ENCODE data around the gene GREB1. TPM values are rescaled to one million over a fixed set of nuclear protein-coding genes. Genes with fewer than 3 reads are reported as not detected.
A peak's percentile ranks its signal among the peaks of the same experiment; 100 is the strongest.

GREB1 gene
- total RNA-seq, 1 donor from 2014 or later: 143 TPM

- TF ChIP-seq CTCF (conservative IDR thresholded peaks at IDR 0.05): no peak
- H3K27ac Mint-ChIP-seq (ENCODE audit: unreplicated experiment): no peak overlapping the region
- peaks cover 56% of the 10 kb centered on the region for H3K4me1 Mint-ChIP-seq
- H3K9me3 Mint-ChIP-seq: peaks cover 6% of the 10 kb centered on the region
- peaks cover 28% of the 10 kb centered on the region for H3K36me3 Mint-ChIP-seq (ENCODE audit: low read depth)
- H3K27me3 Mint-ChIP-seq (ENCODE audit: low read depth): no peaks in the 10 kb centered on the region
- no peak overlapping the region for H3K4me3 Mint-ChIP-seq
- DNase-seq (ENCODE audit: low read depth, low spot score): no peak
Observed at GRCh38 chr2:11527001-11527400, 6.8 kb upstream of the GREB1 start.

- H3K9me3 Mint-ChIP-seq: peaks cover 6% of the 10 kb centered on the region
- H3K27ac Mint-ChIP-seq (ENCODE audit: unreplicated experiment): no peak overlapping the region
- no peak for DNase-seq (ENCODE audit: low read depth, low spot score)
- H3K27me3 Mint-ChIP-seq (ENCODE audit: low read depth): no peaks in the 10 kb centered on the region
- H3K4me3 Mint-ChIP-seq: no peak overlapping the region
- peaks cover 23% of the 10 kb centered on the region for H3K36me3 Mint-ChIP-seq (ENCODE audit: low read depth)
- no peak for TF ChIP-seq CTCF (conservative IDR thresholded peaks at IDR 0.05)
- H3K4me1 Mint-ChIP-seq: peaks cover 58% of the 10 kb centered on the region
Observed at GRCh38 chr2:11528228-11528627, 5.6 kb upstream of the GREB1 start.

GRCh38 chr2:11530864-11531465, 2.9 kb upstream of the GREB1 start:
- peaks cover 6% of the 10 kb centered on the region for H3K9me3 Mint-ChIP-seq
- peaks cover 6% of the 10 kb centered on the region for H3K36me3 Mint-ChIP-seq (ENCODE audit: low read depth)
- TF ChIP-seq CTCF (conservative IDR thresholded peaks at IDR 0.05): no peak
- H3K27me3 Mint-ChIP-seq (ENCODE audit: low read depth): no peaks in the 10 kb centered on the region
- H3K4me1 Mint-ChIP-seq: peaks cover 43% of the 10 kb centered on the region
- H3K27ac Mint-ChIP-seq (ENCODE audit: unreplicated experiment): peak overlapping the region; percentile 10
- DNase-seq (ENCODE audit: low read depth, low spot score): no peak
- no peak overlapping the region for H3K4me3 Mint-ChIP-seq

GRCh38 chr2:11532416-11533055, 1.3 kb upstream of the GREB1 start:
- TF ChIP-seq CTCF (conservative IDR thresholded peaks at IDR 0.05): no peak
- Mint-ChIP-seq H3K9me3 (no peaks in the 10 kb centered on the region), H3K4me3 (no peak overlapping the region), H3K4me1 (peaks cover 45% of the 10 kb centered on the region), H3K36me3 (ENCODE audit: low read depth) (no peaks in the 10 kb centered on the region), H3K27ac (ENCODE audit: unreplicated experiment) (no peak overlapping the region), H3K27me3 (ENCODE audit: low read depth) (no peaks in the 10 kb centered on the region)
- DNase-seq (ENCODE audit: low read depth, low spot score): no peak

GRCh38 chr2:11534071-11534745, 363 bp downstream of the GREB1 start:
- no peaks in the 10 kb centered on the region for H3K27me3 Mint-ChIP-seq (ENCODE audit: low read depth)
- DNase-seq (ENCODE audit: low read depth, low spot score): no peak
- no peak overlapping the region for H3K4me3 Mint-ChIP-seq
- H3K27ac Mint-ChIP-seq (ENCODE audit: unreplicated experiment): no peak overlapping the region
- peaks cover 42% of the 10 kb centered on the region for H3K4me1 Mint-ChIP-seq
- H3K36me3 Mint-ChIP-seq (ENCODE audit: low read depth): no peaks in the 10 kb centered on the region
- no peak for TF ChIP-seq CTCF (conservative IDR thresholded peaks at IDR 0.05)
- H3K9me3 Mint-ChIP-seq: no peaks in the 10 kb centered on the region

Data from neural crest cell (in vitro differentiated cells).